H9 (cell line): ENCODE data around the gene TGM2. TPM values are rescaled to one million over a fixed set of nuclear protein-coding genes. Genes with fewer than 3 reads are reported as not detected.
A peak's percentile ranks its signal among the peaks of the same experiment; 100 is the strongest.

ENCODE experiments used
- DNase-seq: peaks from one replicate; pipeline ENCODE4 v3.0.0-alpha.2; 2017
- H2AFZ ChIP-seq: one replicate; pipeline ENCODE4 v1.6.1; 2013; ENCODE audit warnings: mild to moderate bottlenecking, low read length, control low read depth, moderate library complexity
- H2AK5ac ChIP-seq: 2 replicates; pipeline ENCODE4 v1.6.1; 2013; ENCODE audit warnings: low read length, control low read depth, mixed read lengths; ENCODE audit not compliant: insufficient read length
- H2BK120ac ChIP-seq: one replicate; pipeline ENCODE4 v1.6.1; 2013; ENCODE audit warnings: low read depth, mild to moderate bottlenecking, low read length, control low read depth, inconsistent platforms; ENCODE audit not compliant: poor library complexity, severe bottlenecking
- H2BK12ac ChIP-seq: 2 replicates; pipeline ENCODE4 v1.6.1; 2013; ENCODE audit warnings: low read length, control low read depth, mixed read lengths, low read depth; ENCODE audit not compliant: insufficient read length
- H2BK15ac ChIP-seq: 2 replicates; pipeline ENCODE4 v1.6.1; 2013; ENCODE audit warnings: low read depth, low read length, control low read depth
- H2BK20ac ChIP-seq: one replicate; pipeline ENCODE4 v1.6.1; 2013; ENCODE audit warnings: low read depth, mild to moderate bottlenecking, low read length, control low read depth, inconsistent platforms; ENCODE audit not compliant: poor library complexity, severe bottlenecking
- H2BK5ac ChIP-seq: 2 replicates; pipeline ENCODE4 v1.6.1; 2013; ENCODE audit warnings: low read length, control low read depth, mixed read lengths; ENCODE audit not compliant: insufficient read length
- H3K14ac ChIP-seq: 2 replicates; pipeline ENCODE4 v1.6.1; 2013; ENCODE audit warnings: low read length, control low read depth; ENCODE audit not compliant: insufficient read depth
- H3K18ac ChIP-seq: 2 replicates; pipeline ENCODE4 v1.6.1; 2013; ENCODE audit warnings: low read depth, mild to moderate bottlenecking, mixed read lengths, low read length, control low read depth; ENCODE audit not compliant: insufficient read length
- H3K23ac ChIP-seq: 2 replicates; pipeline ENCODE4 v1.6.1; 2013; ENCODE audit warnings: low read length, control low read depth, mixed read lengths, low read depth; ENCODE audit not compliant: insufficient read length
- H3K23me2 ChIP-seq: 2 replicates; pipeline ENCODE4 v1.6.1; 2013; ENCODE audit warnings: low read depth, mild to moderate bottlenecking, mixed read lengths, low read length, control low read depth; ENCODE audit not compliant: insufficient read length, poor library complexity, severe bottlenecking
- H3K27ac ChIP-seq: 2 replicates; pipeline ENCODE4 v1.5.1; 2013; ENCODE audit warnings: low read length, control low read depth, mixed read lengths, low read depth; ENCODE audit not compliant: insufficient read length
- H3K27me3 ChIP-seq: 2 replicates; pipeline ENCODE4 v1.6.1; 2013; ENCODE audit warnings: low read length, control low read depth, inconsistent platforms; ENCODE audit not compliant: insufficient read depth
- H3K4ac ChIP-seq: 2 replicates; pipeline ENCODE4 v1.6.1; 2013; ENCODE audit warnings: low read depth, mild to moderate bottlenecking, control low read depth, inconsistent platforms, low read length, moderate library complexity
- H3K4me1 ChIP-seq: 2 replicates; pipeline ENCODE4 v1.6.1; 2013; ENCODE audit warnings: low read length, control low read depth, inconsistent platforms; ENCODE audit not compliant: insufficient read depth
- H3K4me2 ChIP-seq: 2 replicates; pipeline ENCODE4 v1.6.1; 2013; ENCODE audit warnings: low read length, control low read depth, mixed read lengths; ENCODE audit not compliant: insufficient read length, insufficient read depth
- H3K56ac ChIP-seq: 2 replicates; pipeline ENCODE4 v1.6.1; 2013; ENCODE audit warnings: low read depth, mild to moderate bottlenecking, mixed read lengths, low read length, control low read depth; ENCODE audit not compliant: insufficient read length
- H3K79me1 ChIP-seq: 2 replicates; pipeline ENCODE4 v1.6.1; 2013; ENCODE audit warnings: low read depth, mild to moderate bottlenecking, moderate library complexity, low read length, control low read depth, inconsistent platforms; ENCODE audit not compliant: insufficient read depth, poor library complexity, severe bottlenecking
- H3K79me2 ChIP-seq: 2 replicates; pipeline ENCODE4 v1.6.1; 2013; ENCODE audit warnings: low read length, control low read depth, inconsistent platforms; ENCODE audit not compliant: insufficient read depth
- H3K9ac ChIP-seq: 2 replicates; pipeline ENCODE4 v1.6.1; 2013; ENCODE audit warnings: low read length, control low read depth, mixed read lengths; ENCODE audit not compliant: insufficient read length; ENCODE audit errors: extremely low read depth
- H3K9me3 ChIP-seq: one replicate; pipeline ENCODE4 v1.6.1; 2013; ENCODE audit warnings: low read depth, low read length, inconsistent platforms; ENCODE audit not compliant: control insufficient read depth
- H3T11ph ChIP-seq: one replicate; pipeline ENCODE4 v1.6.1; 2013; ENCODE audit warnings: mild to moderate bottlenecking, low read length, control low read depth, inconsistent platforms
- H4K20me1 ChIP-seq: one replicate; pipeline ENCODE4 v1.6.1; 2013; ENCODE audit not compliant: control insufficient read depth, insufficient read length, insufficient read depth
- H4K5ac ChIP-seq: 2 replicates; pipeline ENCODE4 v1.6.1; 2013; ENCODE audit warnings: low read depth, mild to moderate bottlenecking, mixed read lengths, low read length, control low read depth; ENCODE audit not compliant: insufficient read length
- H4K8ac ChIP-seq: replicated peaks from 2 replicates; pipeline ENCODE4 v1.6.1; 2013; ENCODE audit warnings: low read length, control low read depth, mixed read lengths, low read depth; ENCODE audit not compliant: insufficient read length
- H4K91ac ChIP-seq: 2 replicates; pipeline ENCODE4 v1.6.1; 2013; ENCODE audit warnings: low read depth, mild to moderate bottlenecking, moderate library complexity, mixed read lengths, low read length, control low read depth; ENCODE audit not compliant: insufficient read length
- H3K27ac Mint-ChIP-seq, 3 experiments: 2 replicates in 2 of 3; 3 replicates in 1 of 3; pipeline ENCODE4 v1.8.0; 2020 to 2021; ENCODE audit warnings: mixed read lengths in 3 of 3, mild to moderate bottlenecking in 1 of 3, moderate library complexity in 1 of 3
- H3K27me3 Mint-ChIP-seq: 2 replicates; pipeline ENCODE4 v1.8.0; 2021; ENCODE audit warnings: low read depth, mild to moderate bottlenecking, moderate library complexity, mixed read lengths
- H3K36me3 Mint-ChIP-seq, 3 experiments: 2 replicates in 2 of 3; 3 replicates in 1 of 3; pipeline ENCODE4 v1.8.0; 2020 to 2021; ENCODE audit warnings: low read depth in 3 of 3, mixed read lengths in 3 of 3; ENCODE audit not compliant: insufficient read depth in 1 of 3
- H3K4me1 Mint-ChIP-seq, 2 experiments: 2 replicates each; pipeline ENCODE4 v1.8.0; 2020; ENCODE audit warnings: mixed read lengths in 2 of 2
- H3K4me3 Mint-ChIP-seq, 2 experiments: 2 replicates in 1 of 2; 3 replicates in 1 of 2; pipeline ENCODE4 v1.8.0; 2020 to 2021; ENCODE audit warnings: mild to moderate bottlenecking in 2 of 2, mixed read lengths in 2 of 2, moderate library complexity in 1 of 2
- H3K9me3 Mint-ChIP-seq, 2 experiments: 2 replicates in 1 of 2; 3 replicates in 1 of 2; pipeline ENCODE4 v1.8.0; 2020; ENCODE audit warnings: mild to moderate bottlenecking in 2 of 2, mixed read lengths in 2 of 2, moderate library complexity in 1 of 2
- CTCF ChIP-seq: fragments of 200-600 bp; sonication (generic); conservative IDR thresholded peaks from 3 replicates; pipeline ENCODE4 v1.8.0; 2021; ENCODE audit warnings: antibody characterized with exemption, mild to moderate bottlenecking
- WGBS: extraction: QIAGEN DNeasy Blood & Tissue Kit; methylation state at CpG from one replicate; pipeline ENCODE4 v1.1.7; 2013; ENCODE audit warnings: missing lambda C conversion rate, low lambda C conversion rate, mixed read lengths; ENCODE audit not compliant: insufficient read length; ENCODE audit errors: extremely low coverage; 5-methylcytosine and 5-hydroxymethylcytosine counted together
- total RNA-seq: library from RNA; stranded (reverse); gene quantifications from 2 replicates; pipeline ENCODE4 v1.2.1, GENCODE V29; 2021

The TGM2 gene
- total RNA-seq, 1 experiment from 2014 or later: 1.1 TPM

- H3K36me3 Mint-ChIP-seq: no peaks in the 10 kb centered on the region
- H3K23ac ChIP-seq: no peak overlapping the region
- H4K8ac ChIP-seq: no peak overlapping the region
- H2BK5ac ChIP-seq: no peak overlapping the region
- H3K14ac ChIP-seq: no peak overlapping the region
- no peak overlapping the region for H2BK120ac ChIP-seq
- H3K4me2 ChIP-seq: no peak overlapping the region
- H2AK5ac ChIP-seq: no peak overlapping the region
- no peak for DNase-seq
- no peak overlapping the region for H2AFZ ChIP-seq
- no peak overlapping the region for H3K9ac ChIP-seq
- no peaks in the 10 kb centered on the region for H3K23me2 ChIP-seq
- peaks cover 4 to 7% of the 10 kb centered on the region in 2 experiments for H3K4me1 Mint-ChIP-seq
- no peak overlapping the region for H4K91ac ChIP-seq
- no peaks in the 10 kb centered on the region for H4K20me1 ChIP-seq
- no peaks in the 10 kb centered on the region for H3K9me3 ChIP-seq
- no CpG with 5 or more reads among the region's 8 CpGs for WGBS
- no peak overlapping the region for H2BK20ac ChIP-seq
- H3K18ac ChIP-seq: no peak overlapping the region
- no peak for TF ChIP-seq CTCF
- no peaks in the 10 kb centered on the region for H3K79me2 ChIP-seq
- no peak overlapping the region for H2BK15ac ChIP-seq
- H3T11ph ChIP-seq: no peak overlapping the region
- no peak overlapping the region for H2BK12ac ChIP-seq
- no peaks in the 10 kb centered on the region for H3K4me1 ChIP-seq
- H4K5ac ChIP-seq: no peak overlapping the region
- peak overlapping the region in 1 of 3 experiments; percentile 66; a peak in 1 of 7 replicates for H3K27ac Mint-ChIP-seq
- H3K27ac ChIP-seq: no peak overlapping the region
- H3K4ac ChIP-seq: no peak overlapping the region
- H3K79me1 ChIP-seq: no peaks in the 10 kb centered on the region
- H3K9me3 Mint-ChIP-seq: no peaks in the 10 kb centered on the region
- no peaks in the 10 kb centered on the region for H3K27me3 ChIP-seq
- no peak overlapping the region for H3K56ac ChIP-seq
- no peak overlapping the region for H3K4me3 Mint-ChIP-seq
- no peaks in the 10 kb centered on the region; the same call in 1 of the 2 replicates for H3K27me3 Mint-ChIP-seq
Observed at GRCh38 chr20:38109591-38110524, 55.2 kb downstream of the TGM2 start.
